ENCODE data around the gene EHMT2. TPM values are rescaled to one million over a fixed set of nuclear protein-coding genes. Genes with fewer than 3 reads are reported as not detected.

EHMT2 gene
- total RNA-seq, 1 donor from 2014 or later, result 37.4 TPM

GRCh38 chr6:31888276-31889258 lies 8.9 kb downstream of the EHMT2 start:
- peak; percentile 27 for DNase-seq

GRCh38 chr6:31887173-31888007 lies 10.1 kb downstream of the EHMT2 start:
- no peak for DNase-seq

GRCh38 chr6:31886541-31886991 lies 10.9 kb downstream of the EHMT2 start:
- DNase-seq, result no peak

GRCh38 chr6:31884528-31885035 lies 12.9 kb downstream of the EHMT2 start:
- no peak for DNase-seq

GRCh38 chr6:31883676-31884075 lies 13.8 kb downstream of the EHMT2 start:
- DNase-seq, result no peak

GRCh38 chr6:31882344-31882743 lies 15.2 kb downstream of the EHMT2 start:
- no peak for DNase-seq

- DNase-seq, result no peak
These were observed 16.2 kb downstream of the EHMT2 start for GRCh38 chr6:31881136-31881859.

- no peak for DNase-seq
These were observed 16.9 kb downstream of the EHMT2 start for GRCh38 chr6:31880616-31881015.

- DNase-seq, result peak; percentile 16
These were observed 17.6 kb downstream of the EHMT2 start for GRCh38 chr6:31879901-31880300.

- DNase-seq, result no peak
These were observed 18.4 kb downstream of the EHMT2 start for GRCh38 chr6:31879143-31879542.

DNA sequence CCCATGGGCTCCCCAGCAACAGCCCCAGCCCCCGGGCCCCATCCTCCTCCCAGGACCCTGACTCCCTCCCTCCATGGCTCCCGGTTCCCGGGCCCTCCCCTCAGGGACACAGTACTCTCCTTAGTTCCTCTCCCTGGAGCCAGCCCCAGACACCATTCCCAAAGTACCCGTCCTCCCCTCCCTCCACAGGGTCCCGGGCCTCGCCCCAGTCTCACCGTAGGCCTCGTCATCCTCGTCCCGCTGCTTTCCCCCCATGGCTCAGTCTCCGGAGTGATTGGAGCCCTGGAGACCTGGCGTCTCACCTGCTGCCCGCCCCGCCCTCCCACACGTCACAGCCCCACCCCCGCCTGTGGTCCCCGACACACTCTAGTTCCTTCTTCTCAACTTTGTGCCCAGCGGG lies 18.8 kb downstream of the EHMT2 start, which contains the start of gene SLC44A4:
Gene SLC44A4 (minus strand): TSS at position 272 of the 400 bp plus-strand sequence. CDS start 17 bp downstream, at position 255.
- DNase-seq, result no peak

- no peak for DNase-seq
These were observed 19.3 kb downstream of the EHMT2 start for GRCh38 chr6:31878222-31878621.

DNA sequence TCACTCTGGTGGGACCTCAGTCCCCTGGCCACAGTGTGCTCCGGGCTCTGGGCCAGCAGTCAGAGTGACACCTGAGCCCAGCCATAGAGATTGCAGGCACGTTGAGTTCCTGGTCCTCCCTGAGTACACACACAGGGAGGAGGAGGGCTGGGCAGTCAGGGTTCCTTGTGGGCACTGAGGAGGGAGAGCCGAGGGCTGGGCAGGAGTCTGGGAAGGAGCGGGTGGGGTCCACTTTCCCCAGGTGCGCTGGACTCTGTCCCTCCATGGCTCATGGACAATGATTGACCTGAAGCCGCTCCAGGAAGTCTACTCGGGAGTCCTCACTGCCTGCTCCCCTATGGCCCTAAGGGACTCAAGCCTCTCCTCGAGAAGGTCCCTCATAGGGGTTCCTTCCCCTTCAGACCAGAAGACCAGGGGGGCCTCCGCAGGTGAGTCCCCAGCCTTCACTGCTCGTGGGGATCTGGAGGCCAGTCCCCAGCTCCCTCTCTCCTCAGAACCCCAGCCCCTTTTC lies 19.8 kb downstream of the EHMT2 start:
- DNase-seq, result no peak

- DNase-seq, result no peak
These were observed 20.3 kb downstream of the EHMT2 start for GRCh38 chr6:31877125-31877650.

DNA sequence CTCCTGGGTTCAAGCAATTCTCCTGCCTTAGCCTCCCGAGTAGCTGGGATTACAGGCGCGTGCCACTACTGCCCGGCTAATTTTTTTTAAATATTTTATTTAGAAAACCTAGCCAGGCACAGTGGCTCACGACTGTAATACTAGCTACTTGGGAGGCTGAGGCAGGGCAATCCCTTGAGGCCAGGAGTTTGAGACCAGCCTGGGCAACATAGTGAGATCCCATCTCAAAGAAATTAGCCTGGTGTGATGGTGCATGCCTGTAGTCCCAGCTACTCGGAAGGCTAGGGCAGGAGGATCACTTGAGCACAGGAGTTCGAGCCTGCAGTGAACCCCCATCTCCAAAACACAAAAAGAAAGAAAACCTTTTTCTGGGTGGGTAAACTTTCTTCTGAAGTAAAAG lies 21.1 kb downstream of the EHMT2 start:
- DNase-seq, result no peak

DNA sequence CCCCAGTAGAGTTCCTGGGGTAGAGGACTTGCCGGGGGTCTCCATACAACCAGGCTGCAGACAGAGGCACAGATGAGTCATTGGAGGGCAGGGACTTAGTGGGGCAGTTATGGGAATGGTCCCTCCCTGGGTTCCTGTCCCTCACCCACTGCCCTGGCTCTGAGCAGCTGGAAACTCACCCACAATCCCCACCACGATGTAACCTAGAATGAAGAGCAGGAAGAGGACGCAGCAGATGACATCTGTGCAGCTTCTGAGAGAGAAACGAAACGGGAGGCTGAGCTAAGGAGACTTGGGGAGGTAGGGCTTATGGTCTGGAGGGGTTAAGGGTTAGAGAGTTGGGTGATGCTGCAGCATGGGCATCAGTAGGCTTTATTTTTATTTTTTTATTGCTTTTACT lies 21.6 kb downstream of the EHMT2 start:
- no peak for DNase-seq

GRCh38 chr6:31874836-31875572 lies 22.5 kb downstream of the EHMT2 start:
- DNase-seq, result no peak

DNA sequence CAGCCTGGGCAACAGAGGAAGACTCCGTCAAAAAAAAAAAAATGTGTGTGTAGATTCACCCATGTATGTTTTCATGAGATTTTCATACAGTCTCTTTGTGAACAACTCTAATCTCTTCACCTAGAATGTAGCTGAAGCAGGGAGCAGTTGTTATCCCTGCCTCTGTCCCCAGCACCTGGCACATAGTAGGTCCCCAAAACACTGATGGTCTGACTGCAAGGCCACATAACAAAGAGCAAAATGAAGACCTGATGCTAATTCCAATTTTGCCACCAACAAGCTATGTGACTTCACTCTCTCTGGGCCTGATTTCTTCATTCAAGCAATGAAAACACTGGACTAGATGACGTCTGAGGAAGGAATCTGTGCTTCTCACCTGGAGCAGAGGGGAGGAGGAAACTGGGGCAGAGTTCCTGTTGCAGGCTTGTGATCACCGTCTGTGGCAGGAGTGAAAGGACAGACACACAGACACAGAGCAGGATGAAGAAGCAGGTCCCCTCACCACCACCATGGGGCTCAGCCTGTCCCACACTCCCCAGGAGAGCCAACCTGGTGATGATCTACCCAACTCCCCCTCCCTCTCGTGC lies 23.3 kb downstream of the EHMT2 start:
- DNase-seq, result no peak

- peak; percentile 34 for DNase-seq
These were observed 26.3 kb downstream of the EHMT2 start for GRCh38 chr6:31871046-31871659.
